ENCODE results near the gene ROBO1. TPM values are rescaled to one million over a fixed set of nuclear protein-coding genes. Genes with fewer than 3 reads are reported as not detected.

The ROBO1 gene
- total RNA-seq, 1 donor = 88.5 TPM

DNA sequence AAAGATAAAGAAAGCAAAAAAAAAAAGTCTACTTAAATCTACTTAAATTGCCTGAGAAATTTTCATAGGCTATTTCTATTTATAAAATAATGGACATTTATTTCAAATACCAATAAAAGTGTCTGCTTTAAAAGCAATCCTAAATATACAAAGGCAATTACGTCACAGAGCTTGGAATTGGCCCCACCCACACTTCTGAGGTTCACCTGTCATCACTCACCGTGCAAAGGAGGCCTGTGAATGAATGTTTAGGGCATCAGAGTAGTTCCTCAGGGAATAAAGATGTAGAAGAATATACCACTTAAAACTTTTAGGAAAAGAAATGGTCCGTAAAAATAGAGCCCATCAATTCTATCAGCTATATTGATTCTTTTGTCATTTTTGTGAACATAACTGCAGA, 621.8 kb downstream of the ROBO1 start:
- no peak for DNase-seq (ENCODE audit: low read depth)
- TF ChIP-seq, protein P1, sequence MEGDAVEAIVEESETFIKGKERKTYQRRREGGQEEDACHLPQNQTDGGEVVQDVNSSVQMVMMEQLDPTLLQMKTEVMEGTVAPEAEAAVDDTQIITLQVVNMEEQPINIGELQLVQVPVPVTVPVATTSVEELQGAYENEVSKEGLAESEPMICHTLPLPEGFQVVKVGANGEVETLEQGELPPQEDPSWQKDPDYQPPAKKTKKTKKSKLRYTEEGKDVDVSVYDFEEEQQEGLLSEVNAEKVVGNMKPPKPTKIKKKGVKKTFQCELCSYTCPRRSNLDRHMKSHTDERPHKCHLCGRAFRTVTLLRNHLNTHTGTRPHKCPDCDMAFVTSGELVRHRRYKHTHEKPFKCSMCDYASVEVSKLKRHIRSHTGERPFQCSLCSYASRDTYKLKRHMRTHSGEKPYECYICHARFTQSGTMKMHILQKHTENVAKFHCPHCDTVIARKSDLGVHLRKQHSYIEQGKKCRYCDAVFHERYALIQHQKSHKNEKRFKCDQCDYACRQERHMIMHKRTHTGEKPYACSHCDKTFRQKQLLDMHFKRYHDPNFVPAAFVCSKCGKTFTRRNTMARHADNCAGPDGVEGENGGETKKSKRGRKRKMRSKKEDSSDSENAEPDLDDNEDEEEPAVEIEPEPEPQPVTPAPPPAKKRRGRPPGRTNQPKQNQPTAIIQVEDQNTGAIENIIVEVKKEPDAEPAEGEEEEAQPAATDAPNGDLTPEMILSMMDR (IDR thresholded peaks at IDR 0.05; ENCODE audit: insufficient read depth, low read depth, low read length) = no peak
- H3K4me3 ChIP-seq (ENCODE audit: low read depth, low read length) = no peak overlapping the region

- TF ChIP-seq, protein P1 (IDR thresholded peaks at IDR 0.05; ENCODE audit: insufficient read depth, low read depth, low read length) = no peak
- no peak overlapping the region for H3K4me3 ChIP-seq (ENCODE audit: low read depth, low read length)
- no peak for DNase-seq (ENCODE audit: low read depth)
Observed at GRCh38 chr3:79140708-79141107, 627.1 kb downstream of the ROBO1 start.

DNA sequence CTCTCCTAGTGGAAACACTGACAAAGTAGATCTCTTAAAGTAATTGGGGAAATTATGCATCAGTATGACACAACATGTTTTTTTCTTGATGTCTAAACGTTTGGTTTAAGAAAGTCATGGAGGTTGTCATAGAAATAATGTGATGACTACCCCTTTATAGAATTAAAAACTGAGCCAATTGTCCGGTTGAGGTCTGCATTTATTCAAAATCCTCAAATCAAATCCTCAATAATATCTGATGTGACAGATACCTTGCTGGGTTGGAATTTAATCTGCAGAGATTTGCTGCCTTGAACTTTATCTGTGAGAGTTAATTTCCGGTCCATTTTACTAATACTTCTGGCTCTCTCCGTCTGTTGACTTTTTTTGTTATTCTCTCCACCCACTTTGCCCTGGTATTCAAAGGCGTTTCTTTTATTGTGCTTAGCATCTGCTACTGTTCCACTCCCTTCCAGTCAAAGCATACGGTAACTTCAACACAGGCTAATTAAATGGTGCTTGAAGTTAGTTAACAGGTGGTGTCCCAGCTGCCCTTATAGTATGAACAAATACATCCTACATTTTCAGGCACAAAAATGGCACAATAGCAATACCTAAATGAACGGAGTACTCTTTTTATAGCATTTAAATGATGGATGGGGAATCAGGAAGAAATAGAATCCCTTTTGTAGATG, 628.3 kb downstream of the ROBO1 start:
- TF ChIP-seq, protein P1 (IDR thresholded peaks at IDR 0.05; ENCODE audit: insufficient read depth, low read depth, low read length) = no peak
- no peak for DNase-seq (ENCODE audit: low read depth)
- H3K4me3 ChIP-seq (ENCODE audit: low read depth, low read length) = no peak overlapping the region

DNA sequence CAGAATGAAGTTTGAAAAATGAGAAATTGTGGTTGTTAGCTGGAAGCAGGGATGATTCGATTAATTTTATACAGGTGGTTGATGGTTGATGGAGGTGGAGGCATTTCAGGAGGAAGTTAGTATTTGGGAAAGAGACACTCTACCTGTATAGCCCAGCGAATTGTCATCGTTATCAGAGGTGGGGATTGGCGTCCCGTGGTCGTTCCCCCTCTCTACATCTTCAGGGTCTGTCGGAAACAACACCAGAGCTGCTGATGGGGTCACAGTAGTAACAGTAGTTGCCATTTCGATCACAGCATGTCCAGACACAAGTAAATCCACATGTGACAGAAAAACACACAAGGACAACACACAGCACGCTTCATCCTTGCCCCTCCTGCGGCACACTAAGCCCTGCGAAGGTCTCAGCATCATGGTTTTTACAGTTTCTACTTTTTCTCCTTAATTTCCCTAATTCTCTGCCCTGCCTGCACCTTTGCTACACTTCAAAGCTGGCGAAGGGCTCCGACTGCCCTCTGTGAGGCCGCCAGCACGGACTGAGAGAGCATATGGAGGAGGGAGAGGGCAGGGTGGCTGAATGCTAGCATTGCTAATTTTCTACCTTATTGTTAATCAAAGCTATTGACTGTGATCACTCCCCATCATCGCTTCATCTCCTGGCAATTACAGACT, 642.3 kb downstream of the ROBO1 start:
- TF ChIP-seq, protein P1 (IDR thresholded peaks at IDR 0.05; ENCODE audit: insufficient read depth, low read depth, low read length) = no peak
- H3K4me3 ChIP-seq (ENCODE audit: low read depth, low read length) = no peak overlapping the region
- no peak for DNase-seq (ENCODE audit: low read depth)

- H3K4me3 ChIP-seq (ENCODE audit: low read depth, low read length) = no peak overlapping the region
- DNase-seq (ENCODE audit: low read depth) = no peak
- TF ChIP-seq, protein P1 (IDR thresholded peaks at IDR 0.05; ENCODE audit: insufficient read depth, low read depth, low read length) = no peak
Observed at GRCh38 chr3:79115458-79115857, 652.3 kb downstream of the ROBO1 start.

- TF ChIP-seq, protein P1 (IDR thresholded peaks at IDR 0.05; ENCODE audit: insufficient read depth, low read depth, low read length) = no peak
- DNase-seq (ENCODE audit: low read depth) = no peak
- no peak overlapping the region for H3K4me3 ChIP-seq (ENCODE audit: low read depth, low read length)
Observed at GRCh38 chr3:79113876-79114275, 653.9 kb downstream of the ROBO1 start.
